SKM-1 (cell line): ENCODE data around the gene CAVIN2.
"Not testable (repeated sequence)": the region's sequence is repeated elsewhere in the genome, so short reads cannot be mapped to it uniquely, and the experiment has no call there.

ENCODE experiments used
- DNase-seq: peaks from one replicate; lab custom pipeline; 2025; ENCODE audit not compliant: unreplicated experiment; lab: John Stamatoyannopoulos, UW

Gene CAVIN2

DNA sequence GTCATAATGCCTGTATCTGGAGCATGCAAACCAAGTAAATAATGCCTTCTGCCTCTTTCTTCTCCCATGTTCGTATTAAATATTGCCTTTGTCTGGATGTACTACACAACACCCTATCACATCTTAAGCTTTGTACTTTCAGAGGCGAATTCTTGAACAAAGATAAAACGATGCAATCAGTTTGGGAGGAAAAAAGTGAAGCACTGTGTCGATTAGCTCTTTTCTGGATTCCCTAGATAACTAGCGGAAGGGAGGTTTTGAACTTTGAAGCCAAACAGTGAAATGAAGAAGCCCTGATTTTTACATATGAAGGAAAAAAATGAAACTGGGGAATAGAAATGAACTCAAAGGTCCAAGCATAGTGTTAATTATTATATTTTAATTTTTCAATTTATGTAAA is 44.7 kb downstream of the CAVIN2 start:
- DNase-seq: no peak

- DNase-seq: no peak
Observed at GRCh38 chr2:191800874-191801273, 46.0 kb downstream of the CAVIN2 start.

DNA sequence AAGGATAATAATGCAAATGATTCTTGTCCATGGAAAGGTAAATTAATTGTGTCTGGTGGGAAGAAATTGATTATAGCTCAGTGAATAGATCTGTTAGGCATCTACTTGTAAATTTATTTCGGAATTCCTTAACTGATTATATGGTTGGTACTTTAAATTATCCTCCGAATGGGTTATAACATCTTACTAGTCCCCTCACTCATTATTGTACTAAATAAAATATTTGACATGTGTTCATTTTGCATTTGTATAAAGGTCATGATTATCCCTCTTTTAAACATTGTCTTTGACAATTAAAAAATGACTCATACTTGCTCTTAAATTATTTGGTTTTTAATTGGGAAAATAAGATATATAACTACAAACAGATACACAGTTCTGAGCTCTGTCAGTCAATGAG is 47.4 kb downstream of the CAVIN2 start:
- DNase-seq: no peak

GRCh38 chr2:191797942-191798876 is 48.7 kb downstream of the CAVIN2 start:
- no peak for DNase-seq

GRCh38 chr2:191797500-191797899 is 49.4 kb downstream of the CAVIN2 start:
- no peak for DNase-seq

DNA sequence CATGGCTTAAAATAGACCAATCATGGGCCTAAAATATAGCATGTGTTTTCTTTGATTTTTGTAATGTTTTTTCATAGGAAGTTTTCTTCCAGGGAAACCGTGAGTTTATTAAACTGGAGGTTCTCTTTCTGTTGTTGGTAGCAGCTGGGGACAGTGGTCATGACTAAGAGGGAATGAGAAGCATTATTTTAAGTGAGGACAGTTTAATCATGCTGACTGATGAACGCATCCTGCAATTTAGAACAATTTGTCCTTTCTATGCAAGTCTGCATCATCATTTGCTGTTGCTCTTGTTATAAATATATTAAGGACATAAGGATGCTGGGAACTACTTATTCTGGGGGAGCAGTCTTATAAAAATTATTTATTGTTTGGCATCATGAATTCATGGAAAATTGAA is 51.2 kb downstream of the CAVIN2 start:
- DNase-seq: no peak

DNA sequence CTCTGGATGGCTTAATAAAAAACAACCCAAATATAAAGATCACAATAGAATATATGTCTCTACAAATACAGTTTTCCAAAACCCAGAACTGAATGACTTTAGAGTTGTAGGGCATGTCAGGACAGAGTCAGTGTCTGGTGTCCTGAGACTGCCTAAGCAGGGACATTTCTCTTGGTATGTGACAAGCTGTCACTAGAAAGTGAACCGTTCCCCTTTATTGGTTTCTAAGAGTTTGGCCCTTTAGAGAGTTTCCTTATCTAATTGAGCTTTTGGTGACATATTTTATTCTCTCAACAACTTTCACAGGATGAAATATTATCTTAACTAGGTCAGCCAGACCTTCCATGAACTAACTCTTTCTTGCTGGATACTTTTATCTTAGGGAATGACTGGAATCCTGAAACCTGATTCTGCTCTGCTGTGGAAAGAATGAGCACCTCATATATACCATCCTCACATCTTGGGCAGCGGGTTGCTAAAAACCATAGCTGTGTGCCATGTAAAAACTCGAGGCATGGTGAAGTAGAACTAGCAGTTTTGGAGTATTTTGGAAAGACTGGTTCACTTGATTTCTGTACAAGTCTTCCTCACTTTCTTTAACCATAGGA is 54.8 kb downstream of the CAVIN2 start:
- no peak for DNase-seq

DNA sequence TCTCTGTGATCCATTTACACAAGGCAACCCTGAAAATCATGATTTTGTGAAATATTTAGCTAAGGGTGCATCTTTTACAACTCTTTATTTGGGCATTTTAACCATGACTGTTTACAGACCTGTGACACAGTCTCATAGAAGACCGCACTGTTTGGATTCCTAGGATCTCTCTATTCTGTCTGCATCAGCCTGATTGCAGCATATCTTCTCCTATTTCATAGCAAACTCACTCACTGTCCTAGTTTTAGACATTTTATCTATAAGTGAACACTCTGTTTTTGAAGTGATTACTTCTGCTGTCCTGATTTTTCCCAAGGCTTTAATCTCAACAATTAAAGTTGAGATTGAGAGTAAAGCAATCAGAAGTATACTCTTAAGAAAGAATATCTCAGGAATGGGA is 56.2 kb downstream of the CAVIN2 start:
- DNase-seq: no peak

- no peak for DNase-seq
Observed at GRCh38 chr2:191789796-191790195, 57.1 kb downstream of the CAVIN2 start.

DNA sequence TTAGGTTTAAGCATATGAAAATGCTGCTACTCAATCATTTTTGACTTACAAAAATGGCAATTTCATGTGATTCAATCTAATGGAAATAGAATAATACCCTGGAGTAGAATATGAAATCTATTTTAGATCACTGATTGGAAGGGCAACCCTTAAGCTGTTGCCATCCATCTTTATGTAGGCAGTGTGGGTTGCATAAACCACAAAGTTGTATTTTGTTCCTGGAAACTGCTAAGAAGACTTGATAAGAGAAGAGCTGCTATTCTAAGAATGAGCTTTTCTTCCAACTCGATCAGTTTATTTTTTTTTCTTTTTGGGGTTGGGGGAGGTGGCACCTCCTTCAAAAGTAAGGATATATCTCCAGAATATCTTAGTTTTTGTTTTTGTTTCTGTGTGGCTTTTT is 60.2 kb downstream of the CAVIN2 start:
- no peak for DNase-seq

DNA sequence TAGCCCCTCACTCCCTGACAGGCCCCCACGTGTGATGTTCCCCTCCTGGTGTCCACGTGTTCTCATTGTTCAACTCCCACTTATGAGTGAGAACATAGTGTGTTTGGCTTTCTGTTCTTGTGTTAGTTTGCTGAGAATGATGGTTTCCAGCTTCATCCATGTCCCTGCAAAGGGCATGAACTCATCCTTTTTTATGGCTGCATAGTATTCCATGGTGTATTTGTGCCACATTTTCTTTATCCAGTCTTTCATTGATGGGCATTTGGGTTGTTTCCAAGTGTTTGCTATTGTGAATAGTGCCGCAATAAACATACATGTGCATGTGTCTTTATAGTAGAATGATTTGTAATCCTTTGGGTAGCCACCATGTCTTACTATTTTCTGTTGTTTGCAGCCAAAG is 61.2 kb downstream of the CAVIN2 start:
- DNase-seq: not testable (repeated sequence)
